DOHH2 (cell line): ENCODE measurements around the gene KLHDC8A.

Source experiments
- H3F3A ChIP-seq: fragments of 200-600 bp; sonication (generic), shearing (Covaris generic); 2 replicates; pipeline ENCODE4 v1.6.0; 2016; ENCODE audit warnings: antibody characterized with exemption, mild to moderate bottlenecking; ENCODE audit not compliant: control insufficient read depth, insufficient read depth
- H3K27ac ChIP-seq: fragments of 200-600 bp; sonication (generic); 2 replicates; pipeline ENCODE4 v1.5.1; 2014; ENCODE audit warnings: low read depth, mild to moderate bottlenecking, low read length, moderate library complexity
- H3K27me3 ChIP-seq: fragments of 200-600 bp; sonication (generic); 2 replicates; pipeline ENCODE4 v1.6.1; 2014; ENCODE audit warnings: mild to moderate bottlenecking, low read length, mixed read lengths; ENCODE audit not compliant: control insufficient read depth
- H3K36me3 ChIP-seq: fragments of 200-600 bp; sonication (generic); 2 replicates; pipeline ENCODE4 v1.6.1; 2014; ENCODE audit warnings: mild to moderate bottlenecking, low read length, moderate library complexity, mixed read lengths; ENCODE audit not compliant: control insufficient read depth
- H3K4me1 ChIP-seq: fragments of 200-600 bp; sonication (generic); 2 replicates; pipeline ENCODE4 v1.6.1; 2014; ENCODE audit warnings: mild to moderate bottlenecking, low read length, mixed read lengths; ENCODE audit not compliant: control insufficient read depth
- H3K4me2 ChIP-seq: fragments of 200-600 bp; sonication (generic); 2 replicates; pipeline ENCODE4 v1.6.0; 2014; ENCODE audit warnings: mild to moderate bottlenecking, low read length, moderate library complexity
- H3K4me3 ChIP-seq: fragments of 200-600 bp; sonication (generic); 2 replicates; pipeline ENCODE4 v1.5.1; 2014; ENCODE audit warnings: mild to moderate bottlenecking, low read length, mixed read lengths
- H3K79me2 ChIP-seq: fragments of 200-600 bp; sonication (generic); 2 replicates; pipeline ENCODE4 v1.6.1; 2014; ENCODE audit warnings: mild to moderate bottlenecking, low read length, mixed read lengths; ENCODE audit not compliant: control insufficient read depth
- H3K9me2 ChIP-seq: fragments of 200-600 bp; sonication (generic); replicated peaks from 2 replicates; pipeline ENCODE4 v1.6.1; 2014; ENCODE audit warnings: mild to moderate bottlenecking, low read length, mixed read lengths; ENCODE audit not compliant: control insufficient read depth
- H3K9me3 ChIP-seq: fragments of 200-600 bp; sonication (generic); 2 replicates; pipeline ENCODE4 v1.6.1; 2014; ENCODE audit warnings: antibody characterized with exemption, low read length, mixed read lengths; ENCODE audit not compliant: control insufficient read depth, insufficient read depth
- H4K20me1 ChIP-seq: fragments of 200-600 bp; sonication (generic); 2 replicates; pipeline ENCODE4 v1.6.0; 2014; ENCODE audit warnings: low read depth, mild to moderate bottlenecking, antibody characterized with exemption, low read length, moderate library complexity; ENCODE audit not compliant: control insufficient read depth, insufficient read depth
- CTCF ChIP-seq: fragments of 200-600 bp; sonication (generic); IDR thresholded peaks from one replicate; pipeline ENCODE4 v1.5.1; 2014; ENCODE audit warnings: antibody characterized with exemption, mild to moderate bottlenecking, low read depth, low read length; ENCODE audit not compliant: poor library complexity, severe bottlenecking
- EZH2phosphoT487 ChIP-seq: fragments of 200-600 bp; sonication (generic); IDR thresholded peaks from 2 replicates; pipeline ENCODE4 v1.6.1; 2017; ENCODE audit warnings: borderline replicate concordance, mild to moderate bottlenecking, antibody characterized with exemption, low read length, moderate library complexity, mixed read lengths

Gene KLHDC8A

GRCh38 chr1:205332015-205332791 lies 24.5 kb downstream of the KLHDC8A start:
- Histone ChIP-seq H3K27ac (no peak overlapping the region), H3K4me2 (no peak overlapping the region), H3K27me3 (peaks cover 33% of the 10 kb centered on the region), H4K20me1 (no peaks in the 10 kb centered on the region), H3F3A (no peaks in the 10 kb centered on the region), H3K9me3 (no peaks in the 10 kb centered on the region), H3K4me3 (no peak overlapping the region), H3K79me2 (no peaks in the 10 kb centered on the region), H3K9me2 (no peaks in the 10 kb centered on the region), H3K4me1 (no peaks in the 10 kb centered on the region), H3K36me3 (no peaks in the 10 kb centered on the region)
- TF ChIP-seq EZH2phosphoT487 (no peak), CTCF (no peak)

GRCh38 chr1:205330150-205330549 lies 26.6 kb downstream of the KLHDC8A start:
- Histone ChIP-seq H3K4me2 (no peak overlapping the region), H3K9me3 (no peaks in the 10 kb centered on the region), H3K27me3 (peaks cover 39% of the 10 kb centered on the region), H3K4me1 (peaks cover 6% of the 10 kb centered on the region), H3K9me2 (no peaks in the 10 kb centered on the region), H3F3A (no peaks in the 10 kb centered on the region), H4K20me1 (no peaks in the 10 kb centered on the region), H3K79me2 (no peaks in the 10 kb centered on the region), H3K4me3 (no peak overlapping the region), H3K27ac (no peak overlapping the region), H3K36me3 (no peaks in the 10 kb centered on the region)
- no peak for TF ChIP-seq CTCF
- no peak for TF ChIP-seq EZH2phosphoT487

- Histone ChIP-seq H3K4me1 (peaks cover 10% of the 10 kb centered on the region), H3F3A (no peaks in the 10 kb centered on the region), H3K79me2 (no peaks in the 10 kb centered on the region), H3K9me3 (no peaks in the 10 kb centered on the region), H3K4me3 (no peak overlapping the region), H3K9me2 (no peaks in the 10 kb centered on the region), H4K20me1 (no peaks in the 10 kb centered on the region), H3K4me2 (no peak overlapping the region), H3K27me3 (peaks cover 36% of the 10 kb centered on the region), H3K36me3 (no peaks in the 10 kb centered on the region), H3K27ac (no peak overlapping the region)
- TF ChIP-seq CTCF (no peak), EZH2phosphoT487 (no peak)
These were observed 27.0 kb downstream of the KLHDC8A start for GRCh38 chr1:205329719-205330118.
